HG03457 (cell line): Measurements from ENCODE around the gene FAM53A.

Experiments used
- ATAC-seq: cut with Tn5 transposase; IDR thresholded peaks from one replicate; pipeline ENCODE4 v1.9.1; 2021; ENCODE audit warnings: moderate number of reproducible peaks; ENCODE audit not compliant: unreplicated experiment

The FAM53A gene

GRCh38 chr4:1595789-1596325, 88.3 kb downstream of the FAM53A start:
- ATAC-seq: no peak

- no peak for ATAC-seq
These were observed 89.0 kb downstream of the FAM53A start for GRCh38 chr4:1594871-1595788.

GRCh38 chr4:1593881-1594345, 90.2 kb downstream of the FAM53A start:
- ATAC-seq: no peak

- ATAC-seq: no peak
These were observed 90.7 kb downstream of the FAM53A start for GRCh38 chr4:1593458-1593857.

DNA sequence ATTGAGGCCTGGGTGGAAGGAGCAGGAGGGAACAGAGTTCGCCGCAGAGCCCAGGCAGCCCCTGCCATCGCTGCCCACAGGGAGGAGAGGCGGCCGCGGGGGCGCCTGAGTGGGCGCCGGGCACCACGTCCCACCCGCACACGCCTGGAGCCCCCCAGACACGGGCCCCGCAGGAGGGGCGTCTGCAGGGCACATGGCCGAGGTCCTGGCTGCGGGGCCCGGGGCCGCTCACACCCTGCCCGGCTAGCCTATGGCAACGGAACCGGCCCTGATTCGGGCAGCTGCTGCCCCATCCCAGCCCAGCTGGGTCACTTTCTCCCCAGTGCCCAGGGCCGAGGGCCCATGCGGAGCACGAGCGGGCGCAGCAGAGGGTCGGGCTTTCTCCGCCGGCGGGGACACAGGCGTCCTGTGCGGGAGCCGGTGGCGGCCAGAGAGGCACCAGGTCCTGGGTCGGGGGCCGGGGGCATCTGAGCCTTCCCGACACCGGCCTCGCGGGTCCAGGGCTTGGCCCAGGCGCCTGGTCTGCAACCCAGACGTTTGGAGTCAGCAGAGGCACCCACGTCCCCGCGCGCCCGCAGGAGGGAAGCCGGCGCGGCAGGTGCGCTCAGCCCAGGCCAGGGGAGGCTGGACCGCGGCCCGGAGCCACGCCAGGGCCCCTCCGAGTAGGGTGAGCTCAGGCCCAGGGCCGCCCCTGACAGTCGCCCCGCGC, 91.2 kb downstream of the FAM53A start:
- no peak for ATAC-seq

GRCh38 chr4:1592068-1592708, 91.9 kb downstream of the FAM53A start:
- no peak for ATAC-seq

DNA sequence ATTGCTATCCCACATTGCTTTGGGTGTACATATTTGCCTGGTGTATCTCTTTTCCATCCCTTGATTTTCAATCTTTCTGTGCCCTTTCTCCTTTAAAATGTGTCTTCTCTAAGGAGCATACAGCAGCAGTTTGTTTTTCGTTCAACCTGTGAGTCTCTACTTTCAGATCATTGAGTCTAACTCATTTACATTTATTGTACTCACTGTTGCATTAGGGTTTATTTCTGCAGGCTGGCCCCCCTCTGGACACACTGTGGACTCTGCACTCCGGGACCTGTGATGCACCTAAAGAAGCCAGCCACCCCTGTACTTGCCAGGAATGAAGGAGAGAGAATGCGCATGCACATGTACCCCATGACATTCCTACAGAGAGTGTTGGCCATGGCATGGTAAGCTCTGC, 93.0 kb downstream of the FAM53A start:
- no peak for ATAC-seq

GRCh38 chr4:1590244-1590643, 93.9 kb downstream of the FAM53A start:
- no peak for ATAC-seq
